HG03521 (cell line): ENCODE results near the gene AREL1.

ENCODE experiments used
- ATAC-seq: cut with Tn5 transposase; IDR thresholded peaks from one replicate; pipeline ENCODE4 v1.9.1; 2021; ENCODE audit warnings: mild to moderate bottlenecking, moderate library complexity; ENCODE audit not compliant: unreplicated experiment

AREL1 gene

GRCh38 chr14:74638966-74639365 lies 73.9 kb downstream of the AREL1 start:
- ATAC-seq = no peak

- no peak for ATAC-seq
Measured at GRCh38 chr14:74638066-74638465, 74.8 kb downstream of the AREL1 start.

GRCh38 chr14:74637178-74637550 lies 75.7 kb downstream of the AREL1 start:
- no peak for ATAC-seq

- ATAC-seq = no peak
Measured at GRCh38 chr14:74636424-74637177, 76.3 kb downstream of the AREL1 start.

GRCh38 chr14:74635847-74636246 lies 77.0 kb downstream of the AREL1 start:
- ATAC-seq = no peak

GRCh38 chr14:74634964-74635363 lies 77.9 kb downstream of the AREL1 start:
- no peak for ATAC-seq

- ATAC-seq = no peak
Measured at GRCh38 chr14:74634481-74634880, 78.4 kb downstream of the AREL1 start.

- no peak for ATAC-seq
Measured at GRCh38 chr14:74630881-74631690, 81.8 kb downstream of the AREL1 start.

GRCh38 chr14:74628418-74628817 lies 84.5 kb downstream of the AREL1 start:
- no peak for ATAC-seq

- ATAC-seq = no peak
Measured at GRCh38 chr14:74627076-74627475, 85.8 kb downstream of the AREL1 start.

GRCh38 chr14:74622257-74622656 lies 90.6 kb downstream of the AREL1 start:
- ATAC-seq = no peak

- ATAC-seq = no peak
Measured at GRCh38 chr14:74621556-74621955, 91.3 kb downstream of the AREL1 start.

- no peak for ATAC-seq
Measured at GRCh38 chr14:74620923-74621322, 92.0 kb downstream of the AREL1 start.

- no peak for ATAC-seq
Measured at GRCh38 chr14:74620497-74620921, 92.4 kb downstream of the AREL1 start.

GRCh38 chr14:74619672-74620131 lies 93.2 kb downstream of the AREL1 start:
- ATAC-seq = no peak

GRCh38 chr14:74618078-74618952 lies 94.6 kb downstream of the AREL1 start:
- no peak for ATAC-seq

- ATAC-seq = no peak
Measured at GRCh38 chr14:74616996-74617700, 95.7 kb downstream of the AREL1 start.

- no peak for ATAC-seq
Measured at GRCh38 chr14:74616507-74616906, 96.4 kb downstream of the AREL1 start.

GRCh38 chr14:74615735-74616134 lies 97.1 kb downstream of the AREL1 start:
- ATAC-seq = no peak
